ENCODE measurements around the gene PTPN1. TPM values are rescaled to one million over a fixed set of nuclear protein-coding genes. Genes with fewer than 3 reads are reported as not detected.

PTPN1 gene
- total and polyA plus RNA-seq, 2 of the 13 experiments (the other 11 are each of a cell fraction or from before 2014, with no cell fraction given), result 17.7 to 37.2 TPM

GRCh38 chr20:50464026-50464724, 46.0 kb upstream of the PTPN1 start (continued):
- TF ChIP-seq ZNF407 (CRISPR knock-in tag; IDR thresholded peaks at IDR 0.05; ENCODE audit: not compliant biosample characterization), result peak; percentile 16
- no peak for TF ChIP-seq PCBP2 (optimal IDR thresholded peaks at IDR 0.05; ENCODE audit: low read depth, low read length, poor library complexity, severe bottlenecking)
- no peak for TF ChIP-seq JUNB (CRISPR knock-in tag; IDR thresholded peaks at IDR 0.05; ENCODE audit: borderline replicate concordance)
- 0 out of 2 replicates have a peak, but pooled peaks have one; percentile 34 for TF ChIP-seq GZF1 (CRISPR knock-in tag; IDR thresholded peaks at IDR 0.05)
- TF ChIP-seq, protein P1, sequence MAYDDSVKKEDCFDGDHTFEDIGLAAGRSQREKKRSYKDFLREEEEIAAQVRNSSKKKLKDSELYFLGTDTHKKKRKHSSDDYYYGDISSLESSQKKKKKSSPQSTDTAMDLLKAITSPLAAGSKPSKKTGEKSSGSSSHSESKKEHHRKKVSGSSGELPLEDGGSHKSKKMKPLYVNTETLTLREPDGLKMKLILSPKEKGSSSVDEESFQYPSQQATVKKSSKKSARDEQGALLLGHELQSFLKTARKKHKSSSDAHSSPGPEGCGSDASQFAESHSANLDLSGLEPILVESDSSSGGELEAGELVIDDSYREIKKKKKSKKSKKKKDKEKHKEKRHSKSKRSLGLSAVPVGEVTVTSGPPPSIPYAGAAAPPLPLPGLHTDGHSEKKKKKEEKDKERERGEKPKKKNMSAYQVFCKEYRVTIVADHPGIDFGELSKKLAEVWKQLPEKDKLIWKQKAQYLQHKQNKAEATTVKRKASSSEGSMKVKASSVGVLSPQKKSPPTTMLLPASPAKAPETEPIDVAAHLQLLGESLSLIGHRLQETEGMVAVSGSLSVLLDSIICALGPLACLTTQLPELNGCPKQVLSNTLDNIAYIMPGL (CRISPR knock-in tag; IDR thresholded peaks at IDR 0.05; ENCODE audit: borderline replicate concordance in 1 of 2, low read depth in 1 of 2), result peak; percentile 82 to 90; a peak in 3 of 4 replicates
- TF ChIP-seq HNF4G (IDR thresholded peaks at IDR 0.05; ENCODE audit: borderline replicate concordance, low read depth, low read length), result no peak; the same call in 1 of the 2 replicates
- TF ChIP-seq HNF4G (CRISPR knock-in tag; IDR thresholded peaks at IDR 0.05; ENCODE audit: borderline replicate concordance, low read depth), result no peak
- TF ChIP-seq ZNF768 (CRISPR knock-in tag; IDR thresholded peaks at IDR 0.05), result peak; percentile 69
- peak; percentile 77; the same call in 1 of the 2 replicates for TF ChIP-seq CBX5 (CRISPR knock-in tag; IDR thresholded peaks at IDR 0.05; ENCODE audit: borderline replicate concordance)
- 0 out of 2 replicates have a peak, but pooled peaks have one; percentile 27 for TF ChIP-seq ELF1 (CRISPR knock-in tag; IDR thresholded peaks at IDR 0.05)
- no peak for TF ChIP-seq ZNF562 (CRISPR knock-in tag; IDR thresholded peaks at IDR 0.05; ENCODE audit: borderline replicate concordance)
- peak; percentile 86; the same call in 1 of the 2 replicates for TF ChIP-seq ZNF383 (CRISPR knock-in tag; IDR thresholded peaks at IDR 0.05; ENCODE audit: borderline replicate concordance)
- no peak for TF ChIP-seq SPEN (CRISPR knock-in tag; IDR thresholded peaks at IDR 0.05; ENCODE audit: low read depth)
- TF ChIP-seq MEIS1 (CRISPR knock-in tag; IDR thresholded peaks at IDR 0.05; ENCODE audit: borderline replicate concordance), result peak; percentile 93; the same call in 1 of the 2 replicates
- no peak for TF ChIP-seq TRAFD1 (CRISPR knock-in tag; IDR thresholded peaks at IDR 0.05; ENCODE audit: borderline replicate concordance)
- no peak for TF ChIP-seq ZSCAN30 (CRISPR knock-in tag; IDR thresholded peaks at IDR 0.05)
